IMR-90 (cell line): ENCODE data around the gene PDC. TPM values are rescaled to one million over a fixed set of nuclear protein-coding genes. Genes with fewer than 3 reads are reported as not detected.
"Not testable (repeated sequence)": the region's sequence is repeated elsewhere in the genome, so short reads cannot be mapped to it uniquely, and the experiment has no call there.

Source experiments
- ATAC-seq: fragments of 200-7000 bp; cut with Tn5 transposase; 2 replicates; pipeline ENCODE4 v1.9.1; 2020; ENCODE audit warnings: low read depth, mild to moderate bottlenecking, moderate library complexity
- BruUV-seq: library from RNA; stranded (reverse); fragments of 400-500 nt; replicated peaks from 2 replicates; lab custom pipeline; 2021; lab: Mats Ljungman, UMichigan
- CTCF ChIA-PET: fragments of 300-600 bp; formaldehyde crosslinking; extraction: SDS; loops from one replicate; lab custom pipeline; 2021; ENCODE audit warnings: antibody characterized with exemption; lab: Yijun Ruan, JAX
- POLR2A ChIA-PET: fragments of 300-600 bp; sonication (Branson Sonifier 250); formaldehyde crosslinking; loops from one replicate; lab custom pipeline; 2022; ENCODE audit warnings: antibody characterized with exemption; ENCODE audit not compliant: unreplicated experiment; lab: Charles Lee
- DNase-seq: peaks from one replicate; pipeline ENCODE4 v3.0.0; 2013
- H2AFZ ChIP-seq: replicated peaks from 2 replicates; pipeline ENCODE3; 2013; ENCODE audit warnings: low read length, mild to moderate bottlenecking; ENCODE audit not compliant: poor library complexity
- H2AK5ac ChIP-seq: 2 replicates; pipeline ENCODE4 v1.6.1; 2013; ENCODE audit warnings: low read depth, low read length, inconsistent platforms
- H2AK9ac ChIP-seq: replicated peaks from 2 replicates; pipeline ENCODE3; 2013; ENCODE audit warnings: mild to moderate bottlenecking, low read depth, low read length, moderate library complexity; ENCODE audit not compliant: poor library complexity
- H2BK120ac ChIP-seq: 2 replicates; pipeline ENCODE4 v1.6.1; 2013; ENCODE audit warnings: low read depth, low read length, inconsistent platforms
- H2BK15ac ChIP-seq: 3 replicates; pipeline ENCODE4 v1.6.1; 2013; ENCODE audit warnings: low read depth, low read length, inconsistent platforms
- H2BK20ac ChIP-seq: 2 replicates; pipeline ENCODE4 v1.6.1; 2013; ENCODE audit warnings: low read depth, mild to moderate bottlenecking, inconsistent platforms, low read length, moderate library complexity
- H2BK5ac ChIP-seq: 2 replicates; pipeline ENCODE4 v1.6.1; 2013; ENCODE audit warnings: mild to moderate bottlenecking, low read depth, low read length, inconsistent platforms; ENCODE audit not compliant: poor library complexity, severe bottlenecking
- H3K14ac ChIP-seq: replicated peaks from 2 replicates; pipeline ENCODE4 v1.6.1; 2013; ENCODE audit warnings: low read depth, low read length, inconsistent platforms
- H3K18ac ChIP-seq: 2 replicates; pipeline ENCODE4 v1.6.1; 2013; ENCODE audit warnings: low read depth, low read length, control low read depth
- H3K23ac ChIP-seq: 2 replicates; pipeline ENCODE4 v1.6.1; 2013; ENCODE audit warnings: low read depth, low read length, inconsistent platforms
- H3K27ac ChIP-seq: 2 replicates; pipeline ENCODE4 v1.5.1; 2013; ENCODE audit warnings: mild to moderate bottlenecking, control low read depth, low read length; ENCODE audit not compliant: insufficient read depth
- H3K27me3 ChIP-seq: 2 replicates; pipeline ENCODE4 v1.6.1; 2013; ENCODE audit warnings: low read length; ENCODE audit not compliant: control insufficient read depth, insufficient read depth
- H3K36me3 ChIP-seq: 2 replicates; pipeline ENCODE4 v1.6.1; 2013; ENCODE audit warnings: low read length, mixed read lengths; ENCODE audit not compliant: control insufficient read depth, insufficient read depth
- H3K4ac ChIP-seq: 2 replicates; pipeline ENCODE4 v1.6.1; 2013; ENCODE audit warnings: low read depth, low read length, inconsistent platforms
- H3K4me1 ChIP-seq: 2 replicates; pipeline ENCODE4 v1.6.1; 2013; ENCODE audit warnings: low read length, mixed read lengths; ENCODE audit not compliant: control insufficient read depth, insufficient read depth
- H3K4me2 ChIP-seq: 2 replicates; pipeline ENCODE4 v1.6.1; 2013; ENCODE audit warnings: low read depth, mild to moderate bottlenecking, control low read depth, low read length, moderate library complexity
- H3K4me3 ChIP-seq: 2 replicates; pipeline ENCODE4 v1.5.1; 2013; ENCODE audit warnings: low read depth, mild to moderate bottlenecking, control low read depth, low read length, moderate library complexity; ENCODE audit not compliant: insufficient read depth
- H3K56ac ChIP-seq: 2 replicates; pipeline ENCODE4 v1.6.1; 2013; ENCODE audit warnings: low read length, inconsistent platforms; ENCODE audit not compliant: insufficient read depth; ENCODE audit errors: extremely low read depth
- H3K79me1 ChIP-seq, 2 experiments: 2 replicates each; pipeline ENCODE4 v1.6.1; 2013; ENCODE audit warnings: low read length in 2 of 2, inconsistent platforms in 1 of 2, low read depth in 1 of 2
- H3K9ac ChIP-seq: 2 replicates; pipeline ENCODE4 v1.6.1; 2013; ENCODE audit warnings: low read depth, low read length, control low read depth
- H3K9me1 ChIP-seq: 2 replicates; pipeline ENCODE4 v1.6.1; 2013; ENCODE audit warnings: low read length, inconsistent platforms; ENCODE audit not compliant: insufficient read depth
- H3K9me3 ChIP-seq: 2 replicates; pipeline ENCODE4 v1.6.1; 2013; ENCODE audit warnings: low read length; ENCODE audit not compliant: control insufficient read depth, insufficient read depth
- H4K20me1 ChIP-seq: 2 replicates; pipeline ENCODE4 v1.6.1; 2013; ENCODE audit warnings: low read length, inconsistent platforms; ENCODE audit not compliant: insufficient read depth
- H4K5ac ChIP-seq: 2 replicates; pipeline ENCODE4 v1.6.1; 2013; ENCODE audit warnings: mild to moderate bottlenecking, low read depth, low read length, control low read depth
- H4K8ac ChIP-seq, 2 experiments: 2 replicates each; pipeline ENCODE4 v1.6.1; 2013; ENCODE audit warnings: low read depth in 2 of 2, low read length in 2 of 2, control low read depth in 1 of 2, inconsistent platforms in 1 of 2
- H4K91ac ChIP-seq: 2 replicates; pipeline ENCODE4 v1.6.1; 2013; ENCODE audit warnings: low read depth, low read length, inconsistent platforms; ENCODE audit not compliant: insufficient read depth
- WGBS, 2 experiments: methylation state at CpG; one replicate each; pipeline versions ENCODE4 v1.1.5 to v1.1.7; 2013; ENCODE audit warnings: missing lambda C conversion rate in 2 of 2; ENCODE audit not compliant: insufficient read length in 1 of 2; ENCODE audit errors: extremely low coverage in 2 of 2; 5-methylcytosine and 5-hydroxymethylcytosine counted together
- dilution Hi-C: fragments of 300-500 bp; cut with HindIII; formaldehyde crosslinking; loops from one replicate; pipeline ENCODE4 v1.14.3; 2018; ENCODE audit warnings: low sequenced_read_pairs; ENCODE audit not compliant: unreplicated experiment
- in situ Hi-C: fragments of 300-500 bp; cut with MboI; formaldehyde crosslinking; loops from 3 replicates; pipeline ENCODE4 v1.14.3; 2019; ENCODE audit warnings: low sequenced_read_pairs, inconsistent platforms, mixed read lengths
- intact Hi-C: fragments of 100-400 bp; cut with micrococcal nuclease; formaldehyde crosslinking; loops from 2 replicates; pipeline ENCODE4 v1.10.0; 2022
- polyA plus RNA-seq, 3 experiments: library from polyadenylated mRNA; depleted of rRNA; stranded (reverse); fragments of >200 nt; gene quantifications; 2 replicates each; pipeline ENCODE4 v1.2.3, GENCODE V29; 2012; ENCODE audit warnings: low replicate concordance in 1 of 3
- total RNA-seq: library from RNA; depleted of rRNA; stranded (reverse); fragments of >200 nt; gene quantifications from 2 replicates; pipeline ENCODE4 v1.2.3, GENCODE V29; 2012; rRNA removed

Gene PDC
- total and polyA plus RNA-seq, 2 of the 4 experiments (the other 2 are of a cell fraction): not detected

GRCh38 chr1:186401446-186401845 is 59.5 kb downstream of the PDC start:
- H2BK120ac ChIP-seq, POLR2A ChIA-PET, H2BK15ac ChIP-seq, H2AK5ac ChIP-seq, H2AK9ac ChIP-seq, dilution Hi-C loops, H4K8ac ChIP-seq, H4K20me1 ChIP-seq, H3K4ac ChIP-seq, H3K79me1 ChIP-seq, BruUV-seq, H3K9me3 ChIP-seq, H3K4me3 ChIP-seq, H3K56ac ChIP-seq, H3K23ac ChIP-seq, H3K14ac ChIP-seq, H3K9me1 ChIP-seq, H2AFZ ChIP-seq, H4K5ac ChIP-seq, ATAC-seq, H3K4me2 ChIP-seq, DNase-seq, H2BK20ac ChIP-seq, H3K27me3 ChIP-seq, H3K4me1 ChIP-seq, H3K9ac ChIP-seq, H3K27ac ChIP-seq, H4K91ac ChIP-seq, CTCF ChIA-PET, H3K18ac ChIP-seq: not testable (repeated sequence)
- in situ Hi-C loops: loop anchor here (5.0 kb wide), 1 partner anchor 586 kb away; no protein-coding TSS in a partner anchor
- peaks cover 17% of the 10 kb centered on the region for H3K36me3 ChIP-seq
- H2BK5ac ChIP-seq: peak overlapping the region; percentile 19
- WGBS, 2 experiments: no CpG with 5 or more reads among the region's 2 CpGs
- intact Hi-C loops: loop anchor here (5.0 kb wide), 1 partner anchor 516 kb away; no protein-coding TSS in a partner anchor

Other genes starting within 250 kb of the PDC start
- not detected in 2 replicates for gene PRG4, start 164.8 kb downstream of the PDC start, total RNA-seq
- not detected in 2 replicates for gene PRG4, start 164.8 kb downstream of the PDC start, polyA plus RNA-seq (2012; rRNA removed)
- gene TPR, start 85.9 kb downstream of the PDC start, total RNA-seq: 60.4 and 63.6 TPM in 2 replicates
- gene TPR, start 85.9 kb downstream of the PDC start, polyA plus RNA-seq (2012; rRNA removed): 34.6 and 38.2 TPM in 2 replicates
- 9.7 and 14.2 TPM in 2 replicates for gene ODR4, start 85.3 kb downstream of the PDC start, total RNA-seq
- 8.4 and 9.4 TPM in 2 replicates for gene ODR4, start 85.3 kb downstream of the PDC start, polyA plus RNA-seq (2012; rRNA removed)
- gene PTGS2, start 219.3 kb upstream of the PDC start, total RNA-seq: 4.8 and 6.9 TPM in 2 replicates
- gene PTGS2, start 219.3 kb upstream of the PDC start, polyA plus RNA-seq (2012; rRNA removed): 3.4 and 6.3 TPM in 2 replicates